Subcutaneous adipose tissue (tissue), 4 donors: Measurements from ENCODE around the gene C1orf210. TPM values are rescaled to one million over a fixed set of nuclear protein-coding genes. Genes with fewer than 3 reads are reported as not detected.

Experiments used
- CTCF ChIP-seq: fragments of 450-650 bp; IDR thresholded peaks from one replicate; pipeline ENCODE4 v1.5.1; 2016; ENCODE audit warnings: low read depth, mild to moderate bottlenecking, control low read depth, antibody characterized with exemption, moderate library complexity
- total RNA-seq, 4 donors: library from RNA; depleted of rRNA; stranded (reverse); fragments of >200 nt; gene quantifications; one replicate each; pipeline ENCODE4 v1.1.0, GENCODE V29; 2016

Gene C1orf210
- total RNA-seq, 4 donors from 2014 or later = 0.34 to 2.6 TPM; not detected in 2

- TF ChIP-seq CTCF = no peak
These were observed 15.2 kb upstream of the C1orf210 start, which contains the start of gene TIE1 for GRCh38 chr1:43300378-43301094. Gene TIE1, plus strand, starts transcription at chr1:43300982. Its CDS starts 90 bp downstream, at chr1:43301072.

GRCh38 chr1:43299101-43299500 lies 13.7 kb upstream of the C1orf210 start:
- TF ChIP-seq CTCF = no peak

- TF ChIP-seq CTCF = no peak
These were observed 12.7 kb upstream of the C1orf210 start for GRCh38 chr1:43298055-43298454.

GRCh38 chr1:43296207-43296606 lies 10.8 kb upstream of the C1orf210 start:
- no peak for TF ChIP-seq CTCF

GRCh38 chr1:43294761-43295160 lies 9.4 kb upstream of the C1orf210 start:
- TF ChIP-seq CTCF = no peak

- no peak for TF ChIP-seq CTCF
These were observed 8.7 kb upstream of the C1orf210 start for GRCh38 chr1:43293896-43294760.

GRCh38 chr1:43293176-43293575 lies 7.8 kb upstream of the C1orf210 start:
- TF ChIP-seq CTCF = no peak
